AG04450 (cell line): ENCODE measurements around the gene WSB1. TPM values are rescaled to one million over a fixed set of nuclear protein-coding genes. Genes with fewer than 3 reads are reported as not detected.

Source experiments
- CTCF ChIA-PET: fragments of 300-600, 350-600 bp; formaldehyde crosslinking; extraction: SDS; loops from one replicate; lab custom pipeline; 2022; ENCODE audit warnings: antibody characterized with exemption, inconsistent platforms; lab: Charles Lee
- POLR2A ChIA-PET: fragments of 350-600 bp; formaldehyde crosslinking; extraction: SDS; loops from one replicate; lab custom pipeline; 2021; ENCODE audit warnings: antibody characterized with exemption, inconsistent platforms; lab: Yijun Ruan, JAX
- DNase-seq: peaks from one replicate; pipeline ENCODE4 v3.0.0-alpha.2; 2011; ENCODE audit warnings: low read depth, low spot score
- H3K27ac ChIP-seq: one replicate; pipeline ENCODE4 v1.5.1; 2012; ENCODE audit warnings: low read depth, low read length, control low read depth
- H3K27me3 ChIP-seq: one replicate; pipeline ENCODE4 v1.6.0; 2012; ENCODE audit warnings: low read length; ENCODE audit not compliant: control insufficient read depth, insufficient read depth
- H3K4me3 ChIP-seq: 2 replicates; pipeline ENCODE4 v1.5.1; 2011; ENCODE audit warnings: mild to moderate bottlenecking, low read depth, low read length, control low read depth
- H3K9me3 ChIP-seq: 2 replicates; pipeline ENCODE4 v1.5.1; 2012; ENCODE audit warnings: low read length; ENCODE audit not compliant: control insufficient read depth, insufficient read depth
- CTCF ChIP-seq: IDR thresholded peaks from 2 replicates; pipeline ENCODE4 v1.5.1; 2011; ENCODE audit warnings: low read depth, low read length, control low read depth, inconsistent platforms
- polyA plus RNA-seq: library from polyadenylated mRNA; depleted of rRNA; stranded (reverse); fragments of >200 nt; gene quantifications from 2 replicates; pipeline ENCODE4 v1.2.3, GENCODE V29; 2011

Gene WSB1
- polyA plus RNA-seq, 1 experiment, result 204 TPM

GRCh38 chr17:27290916-27291598 is 2.9 kb upstream of the WSB1 start:
- DNase-seq, result no peak
- Histone ChIP-seq H3K4me3 (no peak overlapping the region), H3K9me3 (peaks cover 6% of the 10 kb centered on the region; the same call in 1 of the 2 replicates), H3K27ac (no peak overlapping the region), H3K27me3 (no peaks in the 10 kb centered on the region)
- ChIA-PET CTCF (interaction anchor here (1.0 to 1.1 kb wide), 2 partner anchors 54 to 55 kb away, joined by 3 to 6 read pairs; no protein-coding TSS in a partner anchor), POLR2A (interaction anchor here (0.5 to 1.3 kb wide), 2 partner anchors 9 to 54 kb away, joined by 3 to 4 read pairs; no protein-coding TSS in a partner anchor)
- no peak for TF ChIP-seq CTCF

DNA sequence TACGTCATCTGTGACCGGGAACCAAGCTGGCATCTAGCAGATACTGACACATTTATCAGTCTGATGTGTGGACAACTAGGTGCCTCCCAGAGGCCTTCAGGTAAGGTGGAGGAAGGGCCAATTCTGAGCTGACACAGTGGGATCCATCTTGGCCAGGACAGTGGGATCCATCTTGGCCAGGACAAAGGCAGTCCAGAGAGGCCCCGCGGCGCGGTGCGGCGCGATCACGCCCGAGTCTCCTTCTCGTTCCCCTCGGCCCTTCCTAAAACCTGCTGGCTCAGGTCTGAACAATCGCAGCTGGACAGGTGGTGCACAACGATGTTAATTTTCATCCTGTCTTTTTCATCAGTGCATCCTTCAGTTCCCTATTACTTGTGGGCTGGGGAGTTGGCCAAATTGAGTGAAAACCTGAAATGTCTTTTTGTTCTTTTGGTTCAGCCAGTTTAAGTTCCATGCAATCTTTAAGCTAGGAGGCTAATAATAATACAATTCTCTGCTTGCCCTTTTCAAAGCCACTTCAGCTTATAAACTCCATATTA is 486 bp upstream of the WSB1 start:
- Histone ChIP-seq H3K9me3 (peaks cover 6% of the 10 kb centered on the region; the same call in 1 of the 2 replicates), H3K27ac (peak overlapping the region; percentile 77), H3K4me3 (peak overlapping the region; percentile 2), H3K27me3 (no peaks in the 10 kb centered on the region)
- ChIA-PET POLR2A (interaction anchor here (0.7 to 5.0 kb wide), 7 partner anchors 12 to 57 kb away, joined by 3 to 44 read pairs (median 17); no protein-coding TSS in a partner anchor), CTCF (interaction anchor here (0.6 to 6.1 kb wide), 4 partner anchors 10 to 309 kb away, joined by 3 to 39 read pairs (median 4); no protein-coding TSS in a partner anchor)
- DNase-seq, result no peak
- TF ChIP-seq CTCF, result no peak

DNA sequence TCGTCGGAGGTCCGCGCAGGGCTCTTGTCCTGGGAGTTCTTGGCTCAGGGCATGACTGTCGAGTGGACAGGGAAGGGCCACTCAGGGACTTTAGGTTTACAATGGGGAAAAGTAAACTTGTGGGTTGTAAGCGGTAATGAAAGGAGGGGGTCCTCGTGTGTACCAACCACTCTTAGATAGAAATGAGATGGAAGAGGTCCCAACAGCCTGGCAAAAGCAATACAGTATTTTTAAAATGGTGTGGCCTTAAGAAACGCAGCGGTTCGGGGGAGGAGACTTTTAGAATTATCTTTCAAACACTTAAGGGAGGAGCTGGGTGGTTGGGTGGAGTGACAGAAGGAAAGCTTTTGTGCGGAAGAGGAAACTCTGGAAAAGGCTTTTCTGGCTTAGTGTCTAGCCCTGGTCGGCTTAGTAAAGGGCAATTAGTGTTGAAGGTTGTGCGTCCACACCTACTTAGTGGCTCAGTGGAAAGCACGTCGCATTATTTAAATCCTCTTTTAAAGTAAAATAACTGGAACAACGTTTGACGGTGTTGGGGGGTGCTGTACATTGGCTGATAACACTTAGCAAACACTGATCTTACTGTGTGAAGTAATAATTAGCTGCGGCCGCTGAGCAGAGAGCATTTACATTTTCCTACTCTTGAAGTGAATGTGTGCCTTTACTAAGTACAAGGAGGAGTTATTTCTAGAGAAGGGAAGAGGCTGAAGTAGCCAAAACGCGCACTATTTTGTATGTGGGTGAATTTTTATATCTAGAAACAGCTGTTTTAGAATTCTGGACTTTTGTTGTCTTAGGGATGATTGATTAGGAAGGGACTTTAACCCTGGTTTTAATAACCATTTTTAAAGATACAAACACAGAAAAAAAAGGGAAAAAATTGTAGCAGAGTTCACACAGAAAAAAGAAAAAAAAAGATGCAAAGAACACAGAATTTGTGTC is 1.0 kb downstream of the WSB1 start:
- TF ChIP-seq CTCF, result no peak
- ChIA-PET POLR2A (interaction anchor here (0.5 to 5.0 kb wide), 21 partner anchors 10 to 404 kb away, joined by 3 to 44 read pairs (median 5); no protein-coding TSS in a partner anchor), CTCF (interaction anchor here (0.6 to 6.1 kb wide), 5 partner anchors 9 to 89 kb away, joined by 3 to 39 read pairs (median 4); no protein-coding TSS in a partner anchor)
- Histone ChIP-seq H3K4me3 (peak overlapping the region; percentile 94), H3K9me3 (peaks cover 6% of the 10 kb centered on the region; the same call in 1 of the 2 replicates), H3K27ac (peak overlapping the region; percentile 98), H3K27me3 (no peaks in the 10 kb centered on the region)
- DNase-seq, result no peak

GRCh38 chr17:27295945-27296344 is 2.0 kb downstream of the WSB1 start:
- no peak for TF ChIP-seq CTCF
- ChIA-PET POLR2A (interaction anchor here (0.6 to 5.0 kb wide), 7 partner anchors 11 to 186 kb away, joined by 3 to 44 read pairs (median 3); no protein-coding TSS in a partner anchor), CTCF (interaction anchor here (0.6 to 6.1 kb wide), 5 partner anchors 13 to 304 kb away, joined by 3 to 39 read pairs (median 4); no protein-coding TSS in a partner anchor)
- no peak for DNase-seq
- Histone ChIP-seq H3K4me3 (peak overlapping the region; percentile 94), H3K9me3 (peaks cover 6% of the 10 kb centered on the region; the same call in 1 of the 2 replicates), H3K27ac (peak overlapping the region; percentile 52), H3K27me3 (no peaks in the 10 kb centered on the region)
